SK-N-DZ (cell line): ENCODE data around the gene SSUH2.
A peak's percentile ranks its signal among the peaks of the same experiment; 100 is the strongest.
"Not testable (repeated sequence)": the region's sequence is repeated elsewhere in the genome, so short reads cannot be mapped to it uniquely, and the experiment has no call there.

ENCODE experiments used
- DNase-seq: peaks from one replicate; pipeline ENCODE4 v3.0.0-alpha.2; 2015; ENCODE audit warnings: low spot score

SSUH2 gene

DNA sequence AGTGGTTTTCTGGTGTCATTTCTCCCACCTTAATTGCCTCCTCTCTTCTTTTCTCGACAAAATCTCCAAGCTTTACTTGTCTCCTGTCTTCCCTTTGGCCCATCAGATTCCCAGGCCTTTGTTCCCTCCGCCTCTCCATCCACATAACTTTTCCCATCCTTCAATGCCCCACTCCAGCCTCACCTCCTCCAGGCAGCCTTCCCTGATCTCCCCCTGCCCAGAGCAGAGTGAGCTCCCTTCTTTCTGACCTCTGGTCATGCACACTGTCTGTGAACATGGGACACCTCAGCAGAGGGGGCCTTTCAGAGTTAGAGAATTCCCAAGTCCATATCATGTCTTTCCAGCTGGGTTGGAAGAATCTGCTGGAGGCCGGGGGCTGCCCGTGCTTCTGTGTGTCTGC lies 14.6 kb upstream of the SSUH2 start:
- no peak for DNase-seq

DNA sequence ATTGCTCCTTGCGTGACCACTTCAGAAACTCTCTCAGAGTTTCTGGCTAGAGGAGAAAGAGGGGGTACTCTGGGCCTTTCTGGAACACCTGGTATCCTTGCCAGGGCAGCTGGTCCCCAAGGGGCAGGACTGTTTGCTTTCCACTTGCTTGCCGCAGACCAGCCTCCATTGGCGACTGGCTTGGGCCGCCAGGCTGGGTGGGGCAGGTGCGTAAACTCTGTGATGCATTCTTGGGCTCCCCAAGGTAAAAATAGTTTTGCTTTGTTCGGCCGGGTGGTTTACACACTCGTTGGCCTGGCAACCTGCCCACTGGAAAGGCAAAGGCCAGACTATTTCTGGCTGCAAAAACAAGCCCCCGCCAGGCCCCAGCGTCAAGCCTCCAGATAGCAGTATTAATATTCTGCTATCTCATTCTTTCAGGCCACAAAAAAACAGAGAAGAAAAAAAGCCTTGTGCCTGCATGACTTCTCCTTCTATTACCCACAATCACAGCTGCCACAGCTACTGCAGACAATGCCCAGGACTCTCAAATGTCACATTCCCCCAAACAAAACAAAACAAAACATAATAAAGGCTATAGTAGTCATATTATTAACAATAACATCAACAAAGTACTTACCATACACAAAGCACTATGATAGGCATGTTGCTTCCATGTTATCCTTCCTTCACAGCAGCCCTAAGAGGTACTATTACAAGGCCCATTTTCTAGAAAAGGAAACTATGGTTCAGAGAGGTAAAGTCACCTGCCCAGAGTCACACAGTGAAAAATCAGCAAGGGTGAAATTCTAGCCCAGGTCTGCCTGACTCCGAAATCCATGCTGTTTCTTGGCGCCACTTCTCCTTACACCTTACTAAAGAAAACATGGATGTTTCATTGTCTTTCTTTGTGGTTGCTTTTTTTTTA lies 14.0 kb upstream of the SSUH2 start:
- no peak for DNase-seq

DNA sequence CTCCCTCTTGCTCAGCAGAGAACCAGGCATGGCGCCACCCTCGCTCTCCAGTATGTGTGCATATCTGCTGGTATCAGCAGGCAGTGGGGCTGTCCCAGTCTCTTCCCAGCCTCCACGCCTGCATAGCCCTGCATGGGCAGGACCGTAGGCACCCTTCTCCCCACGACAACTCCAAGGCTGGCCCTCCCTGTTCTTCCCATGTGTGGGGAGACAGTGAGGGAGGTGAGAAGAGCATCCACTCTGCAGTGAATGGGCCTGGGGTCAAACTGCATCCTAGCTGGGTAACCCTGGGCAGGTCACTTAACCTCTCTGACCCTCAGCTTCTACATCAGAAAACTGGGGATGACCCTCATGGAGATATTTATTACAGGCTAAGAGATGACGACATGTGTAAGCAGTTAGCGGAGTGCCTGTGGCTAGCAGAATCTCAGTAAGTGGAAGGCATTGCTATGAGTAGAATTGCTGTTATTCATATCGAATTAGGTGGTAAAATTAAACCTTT lies 13.3 kb upstream of the SSUH2 start:
- DNase-seq = no peak

DNA sequence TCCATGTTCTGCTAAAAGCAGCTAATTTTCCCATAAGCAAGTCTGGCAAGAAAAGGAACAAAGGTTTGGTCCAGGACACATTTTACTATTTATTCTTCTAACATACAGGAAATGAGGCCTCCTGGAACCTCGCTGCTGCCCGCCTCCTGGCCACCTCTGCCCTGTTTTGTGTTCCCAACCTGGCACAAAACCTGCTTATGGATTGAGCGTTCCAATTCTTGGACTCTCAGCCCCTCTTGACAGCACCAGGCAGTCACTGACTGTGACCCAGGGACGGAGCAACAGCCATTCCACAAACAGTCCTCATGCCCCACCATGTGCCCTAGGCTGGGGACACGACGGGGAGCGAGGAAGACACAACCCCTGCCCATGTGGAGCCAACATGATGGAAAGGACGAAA lies 11.6 kb upstream of the SSUH2 start:
- no peak for DNase-seq

DNA sequence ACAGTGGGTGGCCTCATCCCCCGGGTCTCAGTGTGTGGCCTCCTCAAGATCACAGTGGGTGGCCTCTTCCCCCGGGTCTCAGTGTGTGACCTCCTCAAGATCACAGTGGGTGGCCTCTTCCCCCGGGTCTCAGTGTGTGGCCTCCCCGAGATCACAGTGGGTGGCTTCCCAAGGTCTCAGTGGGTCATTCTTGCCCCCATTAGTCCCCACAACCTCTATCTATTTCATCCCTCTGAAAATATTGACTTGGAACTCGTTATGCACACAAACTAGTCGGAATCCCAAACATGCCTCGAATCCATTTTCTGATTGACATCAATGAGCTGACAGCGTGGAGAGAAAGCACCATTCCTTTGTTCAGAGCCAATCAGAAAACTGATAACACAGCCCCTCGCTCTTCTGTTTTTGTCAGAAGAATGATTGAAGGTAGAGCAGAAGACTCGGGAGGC lies 10.8 kb upstream of the SSUH2 start:
- DNase-seq = no peak

DNA sequence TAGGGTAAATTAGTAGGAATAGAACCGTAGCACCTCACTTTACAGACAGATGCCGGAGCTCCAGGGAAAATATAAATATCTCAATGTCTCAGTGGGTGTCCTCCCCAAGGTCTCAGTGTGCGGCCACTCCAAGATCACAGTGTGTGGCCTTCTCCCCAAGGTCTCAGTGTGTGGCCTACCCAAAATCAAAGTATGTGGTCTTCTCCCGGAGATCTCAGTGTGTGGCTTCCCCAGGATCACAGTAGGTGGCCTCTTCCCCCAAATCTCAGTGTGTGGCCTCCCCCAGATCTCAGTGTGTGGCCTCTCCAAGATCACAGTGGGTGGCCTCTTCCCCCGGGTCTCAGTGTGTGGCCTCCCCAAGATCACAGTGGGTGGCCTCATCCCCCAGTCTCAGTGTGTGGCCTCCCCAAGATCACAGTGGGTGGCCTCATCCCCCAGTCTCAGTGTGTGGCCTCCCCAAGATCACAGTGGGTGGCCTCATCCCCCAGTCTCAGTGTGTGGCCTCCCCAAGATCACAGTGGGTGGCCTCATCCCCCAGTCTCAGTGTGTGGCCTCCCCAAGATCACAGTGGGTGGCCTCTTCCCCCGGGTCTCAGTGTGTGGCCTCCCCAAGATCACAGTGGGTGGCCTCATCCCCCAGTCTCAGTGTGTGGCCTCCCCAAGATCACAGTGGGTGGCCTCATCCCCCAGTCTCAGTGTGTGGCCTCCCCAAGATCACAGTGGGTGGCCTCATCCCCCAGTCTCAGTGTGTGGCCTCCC lies 10.2 kb upstream of the SSUH2 start:
- not testable (repeated sequence) for DNase-seq

DNA sequence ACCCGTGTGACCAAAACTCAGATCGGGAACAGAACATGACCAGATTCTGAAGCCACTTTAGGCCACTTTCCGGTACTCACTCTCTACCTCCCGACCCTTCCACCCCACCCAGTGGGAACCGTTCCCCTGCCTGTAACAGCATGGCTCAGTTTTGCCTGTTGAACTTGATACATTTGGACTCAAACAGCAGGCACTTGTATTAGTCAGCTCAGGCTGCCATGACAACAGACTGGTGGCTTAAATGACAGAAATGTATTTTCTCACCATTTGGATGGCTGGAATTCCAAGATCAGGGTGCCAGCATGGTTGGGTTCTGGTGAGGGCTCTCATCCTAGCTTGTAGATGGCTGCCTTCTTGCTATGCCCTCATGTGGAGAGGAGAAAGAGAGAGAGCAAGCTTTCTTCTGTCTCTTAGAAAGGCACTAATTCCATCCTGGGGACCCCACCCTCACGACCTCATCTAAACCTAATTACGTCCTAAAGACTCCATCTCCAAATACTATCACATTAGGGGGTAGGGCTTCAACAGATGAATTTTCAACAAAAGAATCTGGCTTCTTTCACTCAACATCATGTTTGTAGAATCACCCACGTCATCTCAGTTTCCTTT lies 9.3 kb upstream of the SSUH2 start:
- no peak for DNase-seq

DNA sequence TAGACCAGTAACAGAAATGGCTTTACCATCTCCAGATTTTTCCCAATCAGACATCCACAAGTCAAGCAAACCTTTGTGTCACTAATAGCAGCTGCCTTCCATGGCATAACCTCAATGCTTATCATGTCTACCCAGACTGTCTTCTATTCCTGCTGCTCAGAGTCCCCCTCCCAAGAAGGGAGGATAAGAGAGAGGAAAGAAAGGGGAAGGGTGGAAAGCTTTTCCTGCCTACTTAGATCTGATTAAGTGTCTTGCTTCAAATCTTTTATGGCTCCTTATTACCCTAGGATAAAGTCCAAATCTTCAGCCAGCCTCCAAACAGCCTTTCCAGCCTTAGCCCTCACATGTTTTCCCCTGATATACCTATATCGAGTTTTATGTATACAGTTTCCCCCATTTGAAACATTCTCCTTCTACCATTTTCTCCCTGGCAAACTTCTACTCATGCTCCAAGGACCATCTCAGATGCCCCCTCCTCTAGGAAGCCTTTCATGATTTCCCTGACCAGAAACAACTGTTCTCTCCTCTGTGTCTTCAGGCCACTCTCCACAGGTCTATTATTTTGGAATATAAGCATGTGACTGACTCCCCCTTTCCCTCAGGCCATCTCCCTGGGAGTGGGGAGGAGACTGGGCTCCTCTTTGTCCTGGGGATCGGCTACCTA lies 7.9 kb upstream of the SSUH2 start:
- DNase-seq = no peak

DNA sequence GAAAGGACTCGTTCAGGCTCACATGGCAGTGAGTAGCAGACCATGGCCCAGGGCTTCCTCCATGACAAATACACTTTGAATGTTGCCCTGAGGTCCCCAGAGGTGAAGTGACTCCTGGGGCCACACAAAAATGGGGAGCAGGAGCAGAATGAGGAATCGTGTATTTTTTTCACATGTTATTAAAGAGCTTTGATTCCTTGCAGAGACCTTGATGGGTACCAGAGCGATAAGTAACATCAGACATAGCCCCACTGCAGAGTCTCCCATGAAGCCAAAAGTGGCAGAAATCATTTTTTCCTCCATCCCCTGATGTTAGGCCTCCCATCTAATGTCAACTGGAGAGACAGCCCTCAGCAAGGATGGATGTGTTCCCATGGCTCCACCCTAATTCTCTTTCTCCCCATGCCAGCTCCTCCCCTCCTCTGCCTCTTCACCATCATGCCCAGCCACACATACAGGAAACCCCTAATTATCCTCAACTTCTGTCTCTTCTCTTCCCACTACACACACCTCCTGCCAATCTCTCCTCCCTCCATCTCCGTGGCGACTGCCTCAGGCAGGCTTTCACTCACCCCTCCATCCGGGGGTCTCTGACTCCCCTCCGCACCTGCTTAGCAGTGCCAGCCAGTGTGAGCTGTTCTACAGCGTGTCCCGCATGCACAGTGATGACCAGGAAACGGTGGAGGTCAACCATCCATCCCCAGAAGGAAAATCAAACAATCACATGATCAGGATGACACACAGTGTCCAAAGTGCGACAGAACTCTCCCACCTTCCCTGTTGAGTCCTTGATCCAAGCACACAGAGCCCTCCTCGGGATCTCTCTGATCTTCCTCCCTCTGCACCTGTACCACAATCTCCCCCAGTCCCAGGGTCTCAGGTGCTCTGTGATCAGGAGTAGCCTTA lies 7.1 kb upstream of the SSUH2 start:
- DNase-seq = peak; percentile 71

DNA sequence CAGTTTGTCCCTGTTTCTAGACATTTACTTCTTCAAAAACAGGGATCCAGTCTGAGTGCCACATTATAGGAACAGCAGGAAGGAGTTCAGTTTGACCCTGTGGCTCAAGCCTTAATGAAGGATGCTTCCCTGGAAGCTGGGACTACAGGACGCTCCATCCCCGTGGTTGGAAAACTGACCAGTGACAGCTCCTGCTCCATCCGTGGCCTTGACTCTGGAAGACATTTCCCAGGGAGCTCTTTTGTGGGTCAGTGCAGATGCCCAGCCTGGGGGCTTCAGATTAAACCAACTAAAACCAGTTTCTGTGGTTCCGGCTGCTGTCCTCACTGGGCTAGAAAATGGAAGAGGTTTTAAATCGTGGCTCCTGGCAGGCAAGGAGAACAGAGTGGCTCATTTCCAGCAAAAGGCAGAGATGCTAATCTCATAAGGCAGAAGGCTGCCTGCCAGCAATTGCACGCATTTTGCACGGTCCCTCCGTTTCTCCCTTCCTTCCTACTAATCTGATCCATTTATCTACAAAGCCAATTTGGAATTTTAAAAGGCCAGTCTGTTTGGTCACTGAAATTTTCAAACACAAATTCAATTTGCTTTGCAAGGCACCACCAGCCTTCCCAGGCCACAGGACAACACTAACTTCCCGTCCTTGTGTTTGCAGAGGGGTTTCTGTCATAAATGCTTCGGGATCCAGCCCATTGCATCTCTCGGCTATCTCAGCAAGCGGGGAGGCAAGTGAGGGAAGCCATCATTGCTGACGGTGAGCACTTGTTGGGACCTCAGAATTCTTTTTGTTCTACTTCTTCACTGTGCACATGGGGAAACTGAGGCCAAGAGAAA lies 6.2 kb upstream of the SSUH2 start:
- DNase-seq = peak; percentile 100

DNA sequence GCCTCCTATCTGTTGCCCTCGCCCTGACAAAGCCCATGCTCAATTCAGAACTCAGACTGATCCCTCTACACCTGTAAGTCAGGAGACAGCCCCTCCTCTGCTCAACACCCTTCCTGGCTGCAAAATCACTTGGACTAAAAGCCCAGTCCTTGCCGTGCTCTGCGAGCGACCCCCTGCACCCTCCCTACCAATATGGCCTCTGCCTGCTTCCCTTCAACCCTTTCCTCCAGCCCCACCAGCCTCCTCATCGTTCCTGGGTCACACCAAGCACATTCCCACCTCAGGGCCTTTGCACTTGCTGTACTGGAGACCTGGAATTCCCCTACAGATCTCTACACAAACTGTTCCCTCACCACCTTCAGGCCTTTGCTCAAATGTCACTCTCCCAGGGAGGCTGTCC lies 5.2 kb upstream of the SSUH2 start:
- DNase-seq = no peak

DNA sequence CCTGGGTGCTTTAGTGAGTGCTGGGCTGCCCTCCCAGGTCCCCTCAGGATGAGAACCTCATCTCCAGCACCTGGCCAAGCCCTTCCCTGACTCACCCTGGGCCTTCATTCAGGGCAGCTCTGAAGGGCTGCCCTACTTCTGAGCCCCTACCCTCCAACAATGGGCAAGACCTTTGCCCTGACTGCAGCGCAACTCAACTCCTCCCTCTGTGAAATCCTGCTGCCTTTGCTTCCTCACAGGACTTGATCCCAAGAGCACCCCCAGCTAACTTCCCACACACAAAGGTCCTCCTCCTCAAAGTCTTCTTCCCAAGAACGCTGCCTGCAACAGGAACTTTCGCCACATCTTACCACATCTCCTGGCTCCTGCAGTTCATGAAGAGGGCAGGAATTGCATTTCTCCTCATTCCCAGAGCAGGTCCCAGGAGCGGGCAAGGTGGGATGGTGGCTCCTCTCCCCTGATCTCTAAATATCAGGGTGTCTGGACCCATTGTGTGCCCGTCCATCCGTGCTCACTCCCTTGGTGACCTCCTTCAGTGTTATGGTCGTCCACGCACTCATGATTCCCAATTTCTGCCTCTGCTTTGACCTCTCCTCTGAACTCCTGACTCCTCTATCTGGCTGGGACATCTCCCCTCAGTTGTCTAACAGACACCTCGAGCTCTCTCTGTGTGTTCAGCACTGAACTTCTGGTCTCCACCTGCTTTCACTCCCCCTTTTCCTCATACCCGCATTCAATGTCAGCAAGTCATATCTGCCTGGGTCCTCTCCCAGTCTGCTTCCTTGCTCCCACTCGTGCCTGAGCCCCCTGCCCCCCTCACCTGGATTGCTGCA lies 4.5 kb upstream of the SSUH2 start:
- peak; percentile 58 for DNase-seq

DNA sequence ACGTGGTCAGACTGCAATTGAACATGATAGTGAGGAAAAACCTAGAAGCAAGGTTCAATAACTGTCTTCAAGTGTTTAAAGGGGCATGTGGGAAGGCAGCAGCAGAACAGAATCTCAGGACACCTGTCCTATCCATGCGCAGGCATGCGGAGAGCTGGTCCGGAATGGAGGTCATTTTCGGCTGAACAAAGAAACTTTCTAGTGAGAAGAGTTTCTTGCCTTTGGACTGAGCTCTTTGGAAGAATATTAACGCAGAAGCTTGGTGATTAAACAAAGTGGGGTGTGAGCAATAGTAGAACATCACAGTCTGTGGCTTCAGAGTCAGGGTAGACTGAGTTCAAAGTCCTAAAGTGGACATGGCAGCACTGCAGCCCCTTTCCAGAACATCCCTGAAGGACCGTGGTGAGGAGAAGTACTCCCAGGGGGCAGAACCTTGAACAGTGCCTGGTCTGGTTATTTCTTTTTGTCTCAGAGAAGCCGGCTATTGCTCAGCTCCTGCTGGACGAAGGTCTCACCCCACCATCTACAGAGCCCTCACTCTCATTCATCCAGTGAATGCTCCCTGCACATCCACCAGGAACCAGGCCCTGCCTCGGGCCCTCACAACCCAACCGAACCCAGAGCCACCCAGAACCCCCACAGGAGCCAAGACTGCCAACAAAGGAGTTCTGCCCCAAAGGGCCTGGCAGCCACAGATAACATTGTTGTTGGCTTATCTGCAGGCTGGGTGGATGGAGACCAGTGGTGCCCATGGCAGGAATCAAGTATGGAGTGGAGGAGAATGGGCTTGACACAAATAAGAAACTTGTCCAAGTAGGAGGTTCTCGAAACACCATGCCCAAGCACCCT lies 2.8 kb upstream of the SSUH2 start:
- no peak for DNase-seq

DNA sequence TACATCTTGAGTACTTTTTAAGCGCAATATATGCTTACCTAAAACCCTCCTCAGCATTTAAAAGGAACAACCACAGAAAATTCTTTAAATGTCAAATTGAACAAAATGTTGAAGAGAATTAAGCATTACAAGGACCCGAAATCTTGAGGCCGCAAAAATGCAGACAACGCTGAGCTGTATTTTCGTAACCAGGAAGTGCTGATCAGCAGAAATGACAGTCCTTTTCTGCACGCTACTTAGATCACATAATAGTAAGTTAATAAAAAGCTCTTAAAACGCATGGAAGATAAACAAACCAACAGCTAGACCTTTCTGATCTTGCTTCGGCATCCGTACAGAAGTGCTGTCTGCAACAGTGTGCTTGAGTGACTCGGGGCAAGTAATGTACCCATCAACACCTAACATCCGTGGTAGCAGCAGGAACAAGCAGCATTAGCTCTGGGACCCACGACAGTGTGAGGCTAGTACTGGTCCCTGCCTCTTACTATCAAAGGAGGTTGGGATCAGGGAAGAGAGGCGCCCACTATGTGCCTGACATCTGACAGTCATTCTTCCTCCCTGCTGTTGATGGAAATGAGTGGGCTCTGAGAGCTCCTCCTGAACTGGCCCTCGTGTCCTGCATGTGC lies 1.8 kb upstream of the SSUH2 start:
- DNase-seq = no peak

DNA sequence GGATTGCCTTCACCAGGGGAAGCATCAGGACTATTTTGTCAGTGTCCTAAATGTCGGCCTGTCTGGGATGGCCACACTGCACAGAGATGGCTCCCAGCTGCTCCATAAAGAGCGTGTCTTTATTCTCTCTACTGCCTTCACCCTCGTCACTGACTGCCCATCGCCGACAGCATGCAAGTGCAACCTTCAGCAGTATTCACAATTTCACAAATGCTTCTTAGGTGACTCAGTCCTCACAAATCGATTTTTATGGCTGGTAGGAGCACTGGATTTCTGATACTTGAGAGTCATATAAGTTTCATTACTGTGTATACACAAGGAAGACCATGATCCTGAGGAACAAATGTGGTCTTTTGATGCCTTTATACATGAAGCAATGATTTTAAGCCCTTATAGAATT lies 1.1 kb upstream of the SSUH2 start:
- no peak for DNase-seq

DNA sequence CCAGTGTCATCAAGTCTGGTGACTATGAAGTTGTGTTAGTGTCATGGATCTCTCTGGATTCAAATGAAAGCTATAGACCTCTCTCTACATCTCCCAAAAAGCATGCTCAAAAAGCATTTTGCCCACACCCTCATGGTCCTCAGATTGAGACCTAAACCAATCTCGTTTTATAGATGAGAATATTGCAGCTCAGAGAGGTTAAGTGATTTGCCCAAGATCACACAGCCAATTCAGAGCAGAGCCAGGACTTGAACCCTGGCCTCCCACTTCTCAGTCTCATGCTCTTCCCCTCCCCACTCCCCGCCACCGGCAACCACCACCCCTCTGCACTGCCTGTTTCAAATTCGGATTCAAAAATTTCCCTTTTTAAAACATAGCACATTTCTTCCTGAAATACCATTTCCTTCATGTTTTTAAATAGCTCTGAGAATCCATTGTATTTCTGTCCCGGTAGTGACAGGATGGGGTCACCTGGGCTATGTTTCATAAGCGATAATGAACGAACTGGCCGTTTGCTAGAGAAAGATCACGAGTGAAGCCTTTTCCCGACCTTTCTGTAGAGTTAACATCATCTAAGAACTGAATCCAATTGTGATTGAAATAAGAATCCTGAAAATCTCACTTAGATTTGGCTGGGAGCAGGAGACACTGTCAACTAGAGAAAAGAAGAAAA lies 769 bp downstream of the SSUH2 start:
- DNase-seq = no peak

DNA sequence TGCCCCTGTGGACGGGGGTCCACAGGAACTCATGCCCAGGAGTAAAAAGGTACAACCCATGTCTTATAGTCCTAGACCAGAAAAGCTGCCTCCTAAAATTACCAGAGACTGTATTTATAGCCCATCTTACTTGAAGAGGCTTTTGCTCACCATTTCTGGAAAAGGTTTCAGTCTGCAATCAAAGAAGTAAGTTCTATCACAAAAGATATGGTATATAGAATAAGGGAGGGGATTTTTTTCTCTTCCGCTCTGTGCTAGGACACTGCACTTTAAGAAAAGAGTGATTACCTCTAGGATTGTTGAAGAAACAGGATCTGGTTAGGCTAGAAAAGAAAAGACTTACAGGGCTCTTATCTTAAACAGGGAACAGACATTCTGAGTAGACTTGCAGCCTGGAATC lies 2.6 kb downstream of the SSUH2 start:
- no peak for DNase-seq
